Suprapubic skin (tissue), 4 donors: Measurements from ENCODE around the gene KIT. TPM values are rescaled to one million over a fixed set of nuclear protein-coding genes. Genes with fewer than 3 reads are reported as not detected.

Experiments
- DNase-seq, 2 donors: peaks; one replicate each; pipeline ENCODE4 v3.0.0-alpha.2; 2019; ENCODE audit warnings: low spot score in 2 of 2
- H3K27ac ChIP-seq: fragments of 200-600 bp; sonication (generic); one replicate; pipeline ENCODE4 v1.5.1; 2019
- H3K27me3 ChIP-seq: fragments of 200-600 bp; sonication (generic); one replicate; pipeline ENCODE4 v1.5.1; 2019
- H3K36me3 ChIP-seq: fragments of 200-600 bp; sonication (generic); one replicate; pipeline ENCODE4 v1.5.1; 2019
- H3K4me1 ChIP-seq: fragments of 200-600 bp; sonication (generic); one replicate; pipeline ENCODE4 v1.5.1; 2019
- H3K4me3 ChIP-seq: fragments of 200-600 bp; sonication (generic); one replicate; pipeline ENCODE4 v1.5.1; 2019; ENCODE audit warnings: mild to moderate bottlenecking
- H3K9me3 ChIP-seq: fragments of 200-600 bp; sonication (generic); one replicate; pipeline ENCODE4 v1.5.1; 2019
- EP300 ChIP-seq: sonication (generic); formaldehyde crosslinking; IDR thresholded peaks from one replicate; pipeline ENCODE4 v1.6.1; 2017; ENCODE audit warnings: antibody characterized with exemption
- POLR2A ChIP-seq, 2 donors: fragments of 450-650 bp; IDR thresholded peaks; one replicate each; pipeline ENCODE4 v1.6.1; 2017; ENCODE audit warnings: antibody characterized with exemption in 2 of 2, mild to moderate bottlenecking in 2 of 2, moderate library complexity in 2 of 2
- POLR2AphosphoS5 ChIP-seq, 3 donors: sonication (generic); formaldehyde crosslinking; IDR thresholded peaks; one replicate each; pipeline ENCODE4 v1.6.1; 2017; ENCODE audit warnings: antibody characterized with exemption in 3 of 3
- WGBS: methylation state at CpG from one replicate; pipeline ENCODE4 v1.1.5; 2018; 5-methylcytosine and 5-hydroxymethylcytosine counted together
- total RNA-seq, 4 donors: library from RNA; depleted of rRNA; stranded (reverse); fragments of >200 nt; gene quantifications; one replicate each; pipeline ENCODE4 v1.1.0, GENCODE V29; 2016
- TF ChIP-seq, protein P1 (sequence below), 2 donors: fragments of 200-600 bp in 1 of 2; fragments of 450-650 bp in 1 of 2; sonication (generic) in 1 of 2; IDR thresholded peaks; one replicate each; pipeline ENCODE4 v1.5.1; 2016 to 2019; ENCODE audit warnings: antibody characterized with exemption in 2 of 2, mild to moderate bottlenecking in 1 of 2, moderate library complexity in 1 of 2

The KIT gene
- 10 to 100 TPM; 17.8 to 72.7 (median 56.1) TPM for total RNA-seq

DNA sequence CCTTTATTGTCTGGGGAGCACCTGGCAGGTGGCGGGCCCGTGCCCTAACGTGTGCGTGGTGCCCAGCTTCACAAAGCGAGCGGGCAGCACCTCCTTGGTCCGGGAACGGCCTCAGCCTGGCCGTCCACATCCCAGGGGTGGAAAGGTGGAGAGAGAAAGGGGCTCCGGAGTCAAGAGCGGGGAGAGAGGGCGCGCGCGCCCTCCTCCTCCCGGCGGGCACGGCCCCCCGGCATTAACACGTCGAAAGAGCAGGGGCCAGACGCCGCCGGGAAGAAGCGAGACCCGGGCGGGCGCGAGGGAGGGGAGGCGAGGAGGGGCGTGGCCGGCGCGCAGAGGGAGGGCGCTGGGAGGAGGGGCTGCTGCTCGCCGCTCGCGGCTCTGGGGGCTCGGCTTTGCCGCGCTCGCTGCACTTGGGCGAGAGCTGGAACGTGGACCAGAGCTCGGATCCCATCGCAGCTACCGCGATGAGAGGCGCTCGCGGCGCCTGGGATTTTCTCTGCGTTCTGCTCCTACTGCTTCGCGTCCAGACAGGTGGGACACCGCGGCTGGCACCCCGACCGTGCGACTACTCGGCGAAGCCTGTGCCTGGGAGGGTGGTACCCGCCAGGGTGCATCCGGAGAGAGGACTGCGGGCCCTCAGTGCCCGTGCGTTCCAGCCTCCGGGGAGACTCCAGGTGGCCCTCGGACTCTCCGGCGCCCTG lies at the start of gene KIT:
TSS of gene KIT (plus strand) at position 407 of the 701 bp plus-strand sequence. CDS start at position 465, 58 bp downstream.
- peaks cover 25% of the 10 kb centered on the region for H3K27me3 ChIP-seq
- under 1% methylated on average over 42 of the region's 72 CpGs for WGBS
- peak; percentile 66 to 82 for DNase-seq
- H3K36me3 ChIP-seq: no peaks in the 10 kb centered on the region
- peak in 1 of 2 donors; percentile 35 for TF ChIP-seq POLR2A (IDR thresholded peaks at IDR 0.05)
- no peak for TF ChIP-seq EP300
- TF ChIP-seq, protein P1, sequence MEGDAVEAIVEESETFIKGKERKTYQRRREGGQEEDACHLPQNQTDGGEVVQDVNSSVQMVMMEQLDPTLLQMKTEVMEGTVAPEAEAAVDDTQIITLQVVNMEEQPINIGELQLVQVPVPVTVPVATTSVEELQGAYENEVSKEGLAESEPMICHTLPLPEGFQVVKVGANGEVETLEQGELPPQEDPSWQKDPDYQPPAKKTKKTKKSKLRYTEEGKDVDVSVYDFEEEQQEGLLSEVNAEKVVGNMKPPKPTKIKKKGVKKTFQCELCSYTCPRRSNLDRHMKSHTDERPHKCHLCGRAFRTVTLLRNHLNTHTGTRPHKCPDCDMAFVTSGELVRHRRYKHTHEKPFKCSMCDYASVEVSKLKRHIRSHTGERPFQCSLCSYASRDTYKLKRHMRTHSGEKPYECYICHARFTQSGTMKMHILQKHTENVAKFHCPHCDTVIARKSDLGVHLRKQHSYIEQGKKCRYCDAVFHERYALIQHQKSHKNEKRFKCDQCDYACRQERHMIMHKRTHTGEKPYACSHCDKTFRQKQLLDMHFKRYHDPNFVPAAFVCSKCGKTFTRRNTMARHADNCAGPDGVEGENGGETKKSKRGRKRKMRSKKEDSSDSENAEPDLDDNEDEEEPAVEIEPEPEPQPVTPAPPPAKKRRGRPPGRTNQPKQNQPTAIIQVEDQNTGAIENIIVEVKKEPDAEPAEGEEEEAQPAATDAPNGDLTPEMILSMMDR (IDR thresholded peaks at IDR 0.05): no peak
- no peak for TF ChIP-seq POLR2AphosphoS5 (IDR thresholded peaks at IDR 0.05)
- peak within 1 kb of the TSS; percentile 54 for H3K4me3 ChIP-seq
- peak within 1 kb of the TSS; percentile 69 for H3K27ac ChIP-seq
- peaks cover 34% of the 10 kb centered on the region for H3K4me1 ChIP-seq
- no peaks in the 10 kb centered on the region for H3K9me3 ChIP-seq

DNA sequence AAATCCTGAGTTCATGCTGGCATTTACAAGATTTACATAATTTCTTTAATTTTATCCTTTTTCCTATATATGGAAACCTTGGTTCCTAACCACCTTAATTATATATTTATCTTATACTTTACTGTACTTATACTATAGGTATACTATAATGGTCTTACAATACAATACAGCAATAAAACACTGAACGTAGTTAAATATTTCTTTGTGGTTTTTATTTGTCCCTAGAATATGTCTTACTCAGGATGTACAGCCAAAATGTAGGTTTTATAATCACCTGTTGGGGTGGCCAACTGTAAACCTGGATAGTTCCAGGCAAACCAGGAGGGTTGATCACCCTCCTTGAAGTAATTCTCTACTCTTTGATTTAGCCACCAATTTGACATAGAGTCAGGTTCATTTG lies 48.4 kb upstream of the KIT start:
- Histone ChIP-seq H3K4me1 (no peaks in the 10 kb centered on the region), H3K9me3 (no peaks in the 10 kb centered on the region), H3K27ac (no peak overlapping the region), H3K36me3 (no peaks in the 10 kb centered on the region), H3K27me3 (no peaks in the 10 kb centered on the region), H3K4me3 (no peak overlapping the region)
- 71% methylated on average over 1 of the region's 1 CpG for WGBS
- no peak for DNase-seq
- TF ChIP-seq EP300 (no peak), POLR2A (IDR thresholded peaks at IDR 0.05) (no peak), POLR2AphosphoS5 (IDR thresholded peaks at IDR 0.05) (no peak)
- TF ChIP-seq, protein P1 (IDR thresholded peaks at IDR 0.05): no peak

DNA sequence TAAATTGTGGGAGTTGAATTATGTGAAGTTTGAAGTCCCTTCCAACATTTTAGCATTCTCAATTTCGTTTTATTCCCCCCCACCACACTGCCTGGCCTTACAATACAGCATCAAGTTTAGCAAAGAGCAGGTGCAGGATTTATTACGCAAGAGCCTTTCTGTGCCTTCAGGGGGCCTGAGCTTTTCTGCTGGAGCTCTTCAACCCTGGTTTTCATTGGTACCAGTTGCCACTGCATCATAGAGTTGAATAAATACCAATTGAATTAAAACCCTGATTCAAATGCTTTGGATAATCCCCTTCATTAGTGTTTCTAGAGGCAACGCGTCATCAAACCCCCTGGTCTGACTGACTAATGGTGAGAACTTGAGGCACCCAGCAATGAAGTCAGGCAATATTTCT lies 43.6 kb upstream of the KIT start:
- 89% methylated on average over 4 of the region's 4 CpGs for WGBS

DNA sequence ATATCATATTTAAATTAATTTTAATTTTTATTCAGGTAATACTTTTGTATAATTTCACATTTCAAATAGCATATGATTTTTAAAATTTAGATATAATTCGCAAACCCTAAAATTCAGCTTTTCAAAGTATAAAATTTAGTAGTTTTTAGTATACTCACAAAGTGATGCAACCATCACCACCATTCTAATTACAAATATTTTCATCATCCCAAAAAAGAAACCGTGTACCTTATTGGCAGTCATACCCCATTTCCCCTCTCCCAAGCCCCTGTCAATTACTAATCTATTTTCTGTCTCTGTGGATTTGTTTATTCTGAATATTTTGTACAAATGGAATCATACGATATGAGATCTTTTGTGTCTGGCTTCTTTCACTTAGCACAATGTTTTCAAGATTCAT lies 37.0 kb upstream of the KIT start:
- TF ChIP-seq EP300: no peak
- TF ChIP-seq POLR2A (IDR thresholded peaks at IDR 0.05): no peak
- TF ChIP-seq, protein P1 (IDR thresholded peaks at IDR 0.05): no peak
- no peak for DNase-seq
- Histone ChIP-seq H3K36me3 (no peaks in the 10 kb centered on the region), H3K4me3 (no peak overlapping the region), H3K27ac (no peak overlapping the region), H3K9me3 (no peaks in the 10 kb centered on the region), H3K27me3 (no peaks in the 10 kb centered on the region), H3K4me1 (peaks cover 2% of the 10 kb centered on the region)
- 89% methylated on average over 3 of the region's 3 CpGs for WGBS

More for the DNA sequence above, 43.6 kb upstream of the KIT start:
- no peaks in the 10 kb centered on the region for H3K9me3 ChIP-seq
- TF ChIP-seq POLR2AphosphoS5 (IDR thresholded peaks at IDR 0.05): no peak
- TF ChIP-seq POLR2A (IDR thresholded peaks at IDR 0.05): no peak
- TF ChIP-seq EP300: no peak
- TF ChIP-seq, protein P1 (IDR thresholded peaks at IDR 0.05): no peak
- no peak for DNase-seq
- H3K4me3 ChIP-seq: no peak overlapping the region
- no peaks in the 10 kb centered on the region for H3K4me1 ChIP-seq
- H3K36me3 ChIP-seq: no peaks in the 10 kb centered on the region
- no peak overlapping the region for H3K27ac ChIP-seq
- H3K27me3 ChIP-seq: no peaks in the 10 kb centered on the region

DNA sequence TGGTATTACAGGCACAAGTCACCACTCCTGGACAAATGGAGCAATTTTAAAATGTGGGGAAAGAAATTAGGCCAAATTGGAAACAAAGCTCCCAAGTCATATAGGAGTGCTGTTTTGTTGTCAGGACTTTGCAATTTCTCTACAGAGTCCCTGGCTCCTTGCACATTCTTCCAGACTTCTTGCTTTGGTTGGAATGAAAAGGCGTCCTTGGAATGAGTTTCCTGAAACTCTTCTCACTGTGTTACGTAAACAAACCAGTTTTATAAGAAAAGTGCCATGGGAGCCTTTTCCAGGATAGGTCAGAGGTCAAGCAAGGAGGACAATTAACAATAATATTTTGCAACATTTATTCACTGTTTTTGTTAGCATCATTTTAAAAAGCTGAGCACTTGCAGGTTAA lies 32.4 kb upstream of the KIT start:
- no peak for DNase-seq
- no peaks in the 10 kb centered on the region for H3K9me3 ChIP-seq
- no peak overlapping the region for H3K27ac ChIP-seq
- H3K4me1 ChIP-seq: peaks cover 5% of the 10 kb centered on the region
- H3K27me3 ChIP-seq: no peaks in the 10 kb centered on the region
- no peak for TF ChIP-seq POLR2AphosphoS5 (IDR thresholded peaks at IDR 0.05)
- TF ChIP-seq EP300: no peak
- TF ChIP-seq, protein P1 (IDR thresholded peaks at IDR 0.05): no peak
- no peaks in the 10 kb centered on the region for H3K36me3 ChIP-seq
- H3K4me3 ChIP-seq: no peak overlapping the region
- 62% methylated on average over 2 of the region's 2 CpGs for WGBS
